Measurements from ENCODE around the gene DGKH. TPM values are rescaled to one million over a fixed set of nuclear protein-coding genes. Genes with fewer than 3 reads are reported as not detected.

The DGKH gene
- total RNA-seq, 2 donors from 2014 or later: 3.6 to 4.7 TPM

GRCh38 chr13:42232671-42233070 lies 184.2 kb downstream of the DGKH start:
- H3K36me3 ChIP-seq (replicated peaks in 1 of 2; ENCODE audit: insufficient read depth in 1 of 2, low read depth in 2 of 2): no peaks in the 10 kb centered on the region
- ATAC-seq (no peak), DNase-seq (no peak)
- intact Hi-C loops (cut with DNase I): no loop called here
- no peak overlapping the region for H3K4me3 ChIP-seq
- no peak for TF ChIP-seq CTCF (IDR thresholded peaks at IDR 0.05)
- TF ChIP-seq POLR2A (IDR thresholded peaks at IDR 0.05): no peak
- no peaks in the 10 kb centered on the region for H3K4me1 ChIP-seq
- WGBS, 2 donors: 91 to 98% methylated on average over 3 to 4 of the region's 4 CpGs
- no peaks in the 10 kb centered on the region for H3K9me3 ChIP-seq
- H3K27ac ChIP-seq: no peak overlapping the region
- H3K27me3 ChIP-seq: no peaks in the 10 kb centered on the region

- Histone ChIP-seq H3K27ac (no peak overlapping the region), H3K9me3 (no peaks in the 10 kb centered on the region), H3K4me3 (no peak overlapping the region), H3K4me1 (no peaks in the 10 kb centered on the region), H3K27me3 (no peaks in the 10 kb centered on the region), H3K36me3 (replicated peaks in 1 of 2; ENCODE audit: insufficient read depth in 1 of 2, low read depth in 2 of 2) (no peaks in the 10 kb centered on the region)
- WGBS, 2 donors: 5 to 18% methylated on average over 1 of the region's 1 CpG
- intact Hi-C loops (cut with DNase I): no loop called here
- TF ChIP-seq POLR2A (IDR thresholded peaks at IDR 0.05) (no peak), CTCF (IDR thresholded peaks at IDR 0.05) (no peak)
- DNase-seq: no peak
- no peak for ATAC-seq
Measured at GRCh38 chr13:42233726-42234125, 185.3 kb downstream of the DGKH start.

GRCh38 chr13:42239161-42239560 lies 190.7 kb downstream of the DGKH start:
- Histone ChIP-seq H3K36me3 (replicated peaks in 1 of 2; ENCODE audit: insufficient read depth in 1 of 2, low read depth in 2 of 2) (no peaks in the 10 kb centered on the region), H3K27ac (no peak overlapping the region)

DNA sequence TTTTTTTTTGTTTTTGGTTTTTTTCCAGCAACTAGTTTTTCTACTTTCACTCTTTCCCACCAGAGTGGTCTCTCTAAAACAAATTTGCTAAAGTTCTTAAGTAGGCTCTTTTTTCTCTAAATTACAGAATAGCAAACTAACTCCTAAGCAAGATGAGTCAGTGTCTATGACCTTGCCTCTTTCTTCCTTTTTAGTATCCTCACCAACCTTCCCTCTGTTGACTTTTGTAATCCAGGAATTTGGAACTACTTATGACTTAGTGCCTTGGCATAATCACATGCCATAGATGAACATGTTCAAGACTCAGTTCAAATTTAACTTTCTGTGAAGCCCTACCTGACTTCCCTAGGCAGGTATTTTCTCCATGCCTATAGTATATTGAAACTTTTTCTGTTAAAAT lies 191.2 kb downstream of the DGKH start:
- H3K27me3 ChIP-seq: no peaks in the 10 kb centered on the region
- no peak overlapping the region for H3K4me3 ChIP-seq
- H3K27ac ChIP-seq: no peak overlapping the region
- DNase-seq (no peak), ATAC-seq (no peak)
- intact Hi-C loops (cut with DNase I): no loop called here
- no peaks in the 10 kb centered on the region for H3K9me3 ChIP-seq
- no peaks in the 10 kb centered on the region for H3K4me1 ChIP-seq
- TF ChIP-seq CTCF (IDR thresholded peaks at IDR 0.05): no peak
- no peak for TF ChIP-seq POLR2A (IDR thresholded peaks at IDR 0.05)
- H3K36me3 ChIP-seq (replicated peaks in 1 of 2; ENCODE audit: insufficient read depth in 1 of 2, low read depth in 2 of 2): no peaks in the 10 kb centered on the region

More at GRCh38 chr13:42239161-42239560, 190.7 kb downstream of the DGKH start:
- Histone ChIP-seq H3K4me1 (no peaks in the 10 kb centered on the region), H3K27me3 (no peaks in the 10 kb centered on the region), H3K4me3 (no peak overlapping the region), H3K9me3 (no peaks in the 10 kb centered on the region)
- ATAC-seq (no peak), DNase-seq (no peak)
- TF ChIP-seq POLR2A (IDR thresholded peaks at IDR 0.05) (no peak), CTCF (IDR thresholded peaks at IDR 0.05) (no peak)
- 93% methylated on average over 1 of the region's 1 CpG for WGBS, 2 donors
- intact Hi-C loops (cut with DNase I): no loop called here

DNA sequence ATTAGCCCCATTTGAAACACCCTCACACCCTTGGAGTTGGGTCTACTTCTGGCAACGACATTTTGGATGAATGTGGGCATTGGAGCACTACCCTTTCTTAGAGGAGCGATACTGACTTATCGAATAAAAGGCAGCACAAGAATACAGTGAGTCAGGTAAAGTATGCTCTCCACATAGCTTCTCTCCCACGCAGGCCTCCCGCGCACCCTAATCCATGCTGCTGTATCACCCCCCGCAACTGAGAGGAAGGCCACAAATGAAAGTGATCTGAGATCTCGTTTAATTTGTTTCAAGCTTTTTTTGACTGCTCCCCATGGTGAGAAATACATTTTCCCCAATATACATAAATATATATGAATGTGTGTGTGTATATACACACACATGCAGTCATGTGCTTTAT lies 198.1 kb downstream of the DGKH start:
- intact Hi-C loops (cut with DNase I): no loop called here
- Histone ChIP-seq H3K4me3 (no peak overlapping the region), H3K27me3 (no peaks in the 10 kb centered on the region), H3K4me1 (no peaks in the 10 kb centered on the region), H3K36me3 (replicated peaks in 1 of 2; ENCODE audit: insufficient read depth in 1 of 2, low read depth in 2 of 2) (no peaks in the 10 kb centered on the region), H3K27ac (no peak overlapping the region), H3K9me3 (no peaks in the 10 kb centered on the region)
- TF ChIP-seq POLR2A (IDR thresholded peaks at IDR 0.05) (no peak), CTCF (IDR thresholded peaks at IDR 0.05) (no peak)
- WGBS, 2 donors: 81 to 89% methylated on average over 8 of the region's 8 CpGs
- ATAC-seq (no peak), DNase-seq (no peak)

Data from body of pancreas (tissue), 4 donors.